Keratinocyte (primary cell): ENCODE data around the gene SPRR3.

Source experiments
- EZH2 ChIP-seq: IDR thresholded peaks from one replicate; pipeline ENCODE4 v1.6.1; 2012; ENCODE audit warnings: inconsistent platforms, mild to moderate bottlenecking, low read length, moderate library complexity
- TF ChIP-seq, protein P1 (sequence below), 3 experiments: IDR thresholded peaks in 1 of 3; conservative IDR thresholded peaks in 1 of 3; optimal IDR thresholded peaks in 1 of 3; 2 replicates in 2 of 3; 3 replicates in 1 of 3; pipeline versions ENCODE3 to v1.5.1; 2011; ENCODE audit warnings: low read length in 3 of 3, mild to moderate bottlenecking in 3 of 3, moderate library complexity in 2 of 3, control low read depth in 1 of 3, inconsistent platforms in 1 of 3; ENCODE audit not compliant: insufficient read depth in 2 of 3; ENCODE audit errors: extremely low read depth in 1 of 3

DNA sequence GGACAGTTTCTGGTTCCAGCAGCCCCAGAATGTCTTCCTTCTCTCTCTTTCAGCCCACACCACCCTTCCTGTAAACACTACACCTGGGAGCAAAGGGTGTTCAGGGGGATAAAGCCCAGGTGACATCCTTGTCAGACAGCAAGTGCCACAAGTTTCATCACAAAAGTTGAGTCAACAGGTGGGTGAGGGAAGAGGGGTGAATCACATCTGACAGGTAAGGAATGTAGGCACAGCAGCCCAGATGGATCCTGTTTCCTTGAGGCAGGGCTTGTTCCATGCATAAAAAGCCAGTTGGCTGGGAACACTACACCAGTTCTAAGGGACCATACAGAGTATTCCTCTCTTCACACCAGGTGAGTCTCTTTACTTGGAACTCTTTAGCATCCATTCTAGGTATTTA, 29.3 kb downstream of the SPRR3 start, which contains the start of gene SPRR1B:
- TF ChIP-seq, protein P1, sequence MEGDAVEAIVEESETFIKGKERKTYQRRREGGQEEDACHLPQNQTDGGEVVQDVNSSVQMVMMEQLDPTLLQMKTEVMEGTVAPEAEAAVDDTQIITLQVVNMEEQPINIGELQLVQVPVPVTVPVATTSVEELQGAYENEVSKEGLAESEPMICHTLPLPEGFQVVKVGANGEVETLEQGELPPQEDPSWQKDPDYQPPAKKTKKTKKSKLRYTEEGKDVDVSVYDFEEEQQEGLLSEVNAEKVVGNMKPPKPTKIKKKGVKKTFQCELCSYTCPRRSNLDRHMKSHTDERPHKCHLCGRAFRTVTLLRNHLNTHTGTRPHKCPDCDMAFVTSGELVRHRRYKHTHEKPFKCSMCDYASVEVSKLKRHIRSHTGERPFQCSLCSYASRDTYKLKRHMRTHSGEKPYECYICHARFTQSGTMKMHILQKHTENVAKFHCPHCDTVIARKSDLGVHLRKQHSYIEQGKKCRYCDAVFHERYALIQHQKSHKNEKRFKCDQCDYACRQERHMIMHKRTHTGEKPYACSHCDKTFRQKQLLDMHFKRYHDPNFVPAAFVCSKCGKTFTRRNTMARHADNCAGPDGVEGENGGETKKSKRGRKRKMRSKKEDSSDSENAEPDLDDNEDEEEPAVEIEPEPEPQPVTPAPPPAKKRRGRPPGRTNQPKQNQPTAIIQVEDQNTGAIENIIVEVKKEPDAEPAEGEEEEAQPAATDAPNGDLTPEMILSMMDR (optimal IDR thresholded peaks at IDR 0.05 in 1 of 3, IDR thresholded peaks at IDR 0.05 in 1 of 3, conservative IDR thresholded peaks at IDR 0.05 in 1 of 3; ENCODE audit: extremely low read depth in 1 of 3, insufficient read depth in 2 of 3, low read length in 3 of 3) = no peak
- TF ChIP-seq EZH2 = no peak
